Brain pericyte (primary cell): ENCODE results near the gene FOXK1.
"Not testable (repeated sequence)": the region's sequence is repeated elsewhere in the genome, so short reads cannot be mapped to it uniquely, and the experiment has no call there.

Source experiments
- DNase-seq: peaks from one replicate; pipeline ENCODE4 v3.0.0-alpha.2; 2012; ENCODE audit warnings: low read depth, low spot score

FOXK1 gene

DNA sequence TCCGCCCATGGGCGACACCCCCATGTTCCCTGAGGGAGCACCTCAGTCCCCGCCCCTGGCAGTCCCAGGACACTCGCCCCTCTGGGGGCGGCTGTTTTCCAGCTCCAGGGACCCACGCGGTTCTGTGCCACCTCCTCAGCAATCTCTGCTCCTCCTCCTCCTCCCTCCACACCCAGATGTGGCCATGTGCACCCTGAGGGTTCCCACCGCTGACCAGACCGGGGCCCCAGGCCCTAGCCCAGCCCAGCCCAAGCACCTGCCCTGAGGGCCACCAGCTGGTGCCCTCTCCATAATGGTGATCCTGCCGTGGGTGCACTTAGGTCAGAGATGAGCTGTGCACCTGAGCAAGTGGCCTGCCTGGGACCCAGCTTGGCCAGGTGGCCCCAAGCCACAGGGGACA lies 118.4 kb downstream of the FOXK1 start:
- no peak for DNase-seq

DNA sequence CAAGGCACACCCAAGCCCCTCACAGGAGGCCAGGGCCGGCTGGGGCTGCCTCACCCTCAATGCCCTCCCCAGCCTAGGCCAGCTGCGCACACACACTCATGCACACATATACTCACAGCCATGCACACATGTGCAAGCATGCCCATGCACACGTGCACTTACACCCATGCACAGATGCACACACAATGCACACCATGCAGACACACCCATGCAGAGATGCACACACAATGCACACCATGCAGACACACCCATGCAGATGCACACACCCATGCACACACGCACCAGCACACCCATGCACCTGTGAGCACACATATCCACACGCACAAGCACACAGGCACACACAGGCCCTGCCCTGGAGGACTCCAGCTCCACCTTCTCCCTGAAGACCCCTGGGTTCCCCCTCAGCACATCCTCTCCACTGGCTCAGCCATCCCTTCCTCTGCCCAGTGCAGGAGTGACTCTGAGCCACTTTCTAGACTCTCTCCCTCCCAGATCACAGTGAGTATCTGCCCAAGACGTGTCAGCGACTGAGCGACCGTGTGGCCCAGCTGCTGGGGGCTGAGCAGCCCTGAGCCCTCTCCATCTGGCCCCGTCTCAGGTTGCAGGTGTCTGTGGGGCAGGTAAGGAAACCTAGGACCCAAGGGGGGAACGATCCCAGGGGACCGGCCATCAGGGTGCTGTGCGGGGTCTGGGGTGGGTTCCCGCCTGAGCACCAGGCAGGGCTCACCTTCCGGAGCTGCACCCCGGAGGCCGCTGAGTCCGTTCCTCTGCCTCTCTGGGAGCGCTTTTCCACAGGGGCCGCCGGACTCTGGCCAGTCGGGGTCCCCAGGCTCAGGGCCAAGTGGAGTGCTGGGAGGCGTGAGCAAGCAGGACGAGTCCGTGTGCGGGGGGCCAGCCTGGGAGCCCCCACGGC lies 119.1 kb downstream of the FOXK1 start:
- no peak for DNase-seq

DNA sequence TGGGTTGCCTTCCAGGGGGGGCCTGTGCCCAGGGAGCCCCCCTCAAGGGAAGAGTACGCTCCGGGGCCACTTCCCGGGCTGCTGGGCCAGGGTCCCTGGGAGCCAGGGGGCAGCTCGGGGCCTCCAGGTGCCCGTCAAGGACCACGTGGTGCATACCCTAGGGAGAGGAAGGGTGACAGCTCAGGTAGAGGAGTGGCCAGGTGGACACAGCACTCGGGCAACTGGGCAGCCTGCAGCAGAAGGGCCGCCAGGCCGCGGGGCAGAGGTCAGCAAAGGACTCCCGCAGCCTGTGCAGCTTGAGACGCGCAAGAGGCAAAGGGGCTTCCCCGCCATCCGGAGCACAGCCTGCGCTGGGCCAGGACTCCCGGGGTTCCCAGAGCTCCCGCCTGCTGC lies 119.7 kb downstream of the FOXK1 start:
- DNase-seq, result no peak

DNA sequence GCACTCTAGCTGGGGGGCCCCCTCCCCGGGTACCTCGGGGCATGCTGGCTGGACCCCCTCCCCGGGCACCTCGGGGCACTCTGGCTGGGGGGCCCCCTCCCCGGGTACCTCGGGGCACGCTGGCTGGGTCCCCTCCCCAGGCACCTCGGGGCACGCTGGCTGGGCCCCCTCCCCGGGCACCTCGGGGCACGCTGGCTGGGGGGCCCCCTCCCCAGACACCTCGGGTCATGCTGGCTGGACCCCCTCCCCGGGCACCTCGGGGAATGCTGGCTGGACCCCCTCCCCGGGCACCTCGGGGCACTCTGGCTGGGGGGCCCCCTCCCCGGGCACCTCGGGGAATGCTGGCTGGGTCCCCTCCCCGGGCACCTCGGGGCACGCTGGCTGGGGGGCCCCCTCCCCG lies 120.5 kb downstream of the FOXK1 start:
- DNase-seq, result not testable (repeated sequence)

DNA sequence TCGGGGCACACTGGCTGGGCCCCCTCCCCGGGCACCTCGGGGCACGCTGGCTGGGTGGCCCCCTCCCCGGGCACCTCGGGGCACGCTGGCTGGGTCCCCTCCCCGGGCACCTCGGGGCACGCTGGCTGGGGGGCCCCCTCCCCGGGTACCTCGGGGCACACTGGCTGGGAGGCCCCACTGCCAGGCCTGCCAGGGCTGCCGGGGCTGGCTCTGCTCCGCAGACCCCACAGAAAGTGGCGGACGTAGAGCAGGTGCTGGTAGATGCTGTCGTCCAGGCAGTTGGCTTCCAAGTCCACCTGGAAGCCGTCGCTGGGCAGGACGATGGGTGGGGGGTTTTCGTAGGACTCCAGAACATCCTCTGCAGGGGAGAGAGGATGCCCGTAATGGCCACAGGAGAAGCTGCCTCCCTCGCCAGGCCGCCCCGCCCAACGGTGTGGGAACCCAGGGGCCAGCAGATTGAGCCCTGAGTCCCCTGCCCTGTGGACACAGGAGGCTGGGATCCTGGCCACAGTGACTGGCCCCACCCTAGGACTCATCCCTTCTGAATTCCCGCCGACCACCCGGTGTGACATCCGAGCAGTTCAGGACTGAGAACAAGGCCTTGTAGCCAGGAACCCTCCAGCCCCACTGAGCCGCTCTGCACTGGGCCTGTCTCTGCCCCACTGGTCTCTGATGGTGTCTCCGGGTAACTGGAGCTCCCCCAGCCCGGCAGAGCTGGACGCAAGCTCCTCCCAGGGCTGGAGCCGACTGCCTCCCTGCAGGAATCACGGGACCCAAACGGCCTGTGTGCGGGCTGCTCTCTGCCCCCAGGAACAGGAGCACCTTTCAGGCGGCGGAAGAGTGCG lies 121.5 kb downstream of the FOXK1 start:
- no peak for DNase-seq

DNA sequence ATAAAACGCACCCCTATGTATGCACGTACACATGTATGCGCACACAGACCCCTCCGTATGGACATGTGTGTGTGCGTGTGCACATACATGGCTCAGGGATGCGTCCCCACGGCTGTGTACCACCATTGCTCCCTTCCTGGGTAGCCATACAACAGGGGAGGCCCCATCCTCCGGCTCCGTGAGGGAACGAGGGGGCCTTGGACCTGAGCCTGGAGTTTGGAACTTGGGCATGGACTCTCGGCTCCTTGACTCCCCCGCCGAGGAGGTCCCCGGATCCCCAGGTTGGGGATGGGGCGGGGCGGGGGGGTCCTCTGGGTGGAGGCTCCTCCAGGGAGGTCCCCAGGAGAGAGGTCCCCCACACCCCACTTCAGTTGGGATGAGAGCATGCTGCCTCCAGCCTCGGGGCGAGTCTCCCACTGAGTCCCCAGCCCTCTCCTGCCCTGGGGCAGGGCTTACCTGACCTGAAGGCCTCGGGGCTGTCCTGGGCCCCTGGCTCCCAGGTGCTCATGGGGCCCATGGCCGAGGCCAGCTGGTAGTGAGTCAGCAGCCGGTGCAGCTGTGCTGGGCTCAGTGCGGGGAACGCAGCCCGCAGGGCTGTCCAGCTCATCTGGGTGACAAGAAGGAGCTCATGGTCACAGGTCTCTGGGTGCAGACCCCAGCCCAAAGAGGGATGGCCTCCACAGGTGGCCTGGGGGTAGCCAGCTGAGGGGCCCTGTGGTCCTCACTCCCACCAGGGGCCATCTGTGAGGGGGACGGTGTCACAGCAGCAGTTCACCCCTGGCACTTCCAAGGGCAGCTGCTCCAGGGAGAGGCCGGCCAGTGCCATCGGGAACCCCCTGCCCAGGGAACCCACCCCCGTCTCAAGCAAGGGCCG lies 123.3 kb downstream of the FOXK1 start:
- DNase-seq, result no peak

DNA sequence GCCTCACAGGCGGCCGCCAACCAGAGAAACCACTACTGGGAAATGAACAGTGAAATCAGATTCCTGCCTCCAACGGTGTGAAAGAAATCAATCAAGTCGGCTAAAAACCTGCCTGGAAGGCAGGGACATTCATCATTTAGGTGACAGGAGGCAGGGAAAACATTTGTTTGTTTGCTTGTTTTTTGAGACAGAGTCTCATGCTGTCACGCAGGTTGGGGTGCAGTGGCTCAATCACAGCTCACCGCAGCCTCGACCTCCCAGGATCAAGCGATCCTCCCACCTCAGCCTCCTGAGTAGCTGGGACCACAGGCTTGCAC lies 123.8 kb downstream of the FOXK1 start:
- no peak for DNase-seq

DNA sequence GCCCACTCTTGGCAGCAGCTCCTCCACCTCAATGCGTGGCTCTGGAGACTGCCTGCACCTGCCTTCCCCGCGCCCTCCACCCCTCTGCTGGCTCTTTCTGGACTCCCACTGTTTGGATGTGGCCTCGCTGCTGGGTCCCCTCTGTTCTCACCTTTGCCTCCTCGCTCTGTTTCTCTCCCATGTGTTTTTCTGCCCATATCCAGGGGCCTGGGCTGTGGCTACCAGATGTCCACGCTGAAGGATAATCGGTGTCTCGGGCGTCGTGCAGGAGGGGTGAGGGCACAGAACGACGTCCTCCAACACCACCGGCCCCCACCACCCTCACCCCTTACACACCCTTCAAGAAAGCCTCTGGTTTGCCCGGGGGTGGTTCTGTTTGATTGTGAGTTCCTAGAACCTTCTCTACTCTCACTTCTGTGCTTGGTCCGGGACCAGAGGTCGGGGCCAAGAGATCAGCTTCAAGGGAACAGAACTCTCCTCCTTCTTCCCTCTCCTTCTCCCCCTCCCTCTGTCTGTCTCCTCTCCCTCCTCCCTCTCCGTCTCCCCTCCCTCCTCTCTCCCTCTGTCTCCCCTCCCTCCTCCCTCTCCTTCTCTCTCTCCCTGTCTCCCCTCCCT lies 125.0 kb downstream of the FOXK1 start:
- DNase-seq, result no peak

DNA sequence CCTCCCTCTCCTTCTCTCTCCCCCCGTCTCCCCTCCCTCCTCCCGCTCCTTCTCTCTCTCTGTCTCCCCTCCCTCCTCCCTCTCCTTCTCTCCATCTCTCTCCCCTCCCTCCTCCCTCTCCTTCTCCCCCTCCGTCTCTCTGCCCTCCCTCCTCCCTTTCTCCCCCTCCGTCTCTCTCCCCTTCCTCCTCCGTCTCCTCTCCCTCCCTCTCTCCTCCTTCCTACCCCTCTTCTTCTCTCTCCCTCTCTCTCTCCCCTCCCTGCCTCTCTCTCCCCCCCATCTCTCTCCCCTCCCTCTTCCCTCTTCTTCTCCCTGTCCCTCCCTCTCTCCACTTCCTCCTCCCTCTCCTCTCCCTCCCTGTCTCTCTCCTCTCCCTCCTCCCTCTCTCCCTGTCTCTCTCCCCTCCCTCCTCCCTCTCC lies 125.5 kb downstream of the FOXK1 start:
- DNase-seq, result no peak

DNA sequence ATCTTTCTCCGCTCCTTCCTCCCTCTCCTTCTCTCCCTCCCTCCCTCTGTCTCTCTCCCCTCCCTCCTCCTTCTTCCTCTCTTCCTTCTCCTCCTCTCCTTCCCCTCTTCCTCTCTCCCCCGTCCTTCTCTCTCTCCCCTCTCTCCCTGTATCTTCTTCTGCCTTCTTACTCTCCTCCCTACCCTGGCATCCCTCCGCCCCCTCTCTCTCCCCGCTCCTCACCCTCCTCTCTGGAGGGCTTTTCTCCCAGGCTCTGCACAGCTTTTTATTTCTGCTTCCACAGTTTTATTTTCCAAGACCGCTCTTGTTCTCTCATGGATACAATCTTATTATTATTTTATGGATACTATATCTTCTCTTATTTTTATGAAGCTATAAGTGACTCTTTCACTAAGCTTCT lies 125.9 kb downstream of the FOXK1 start:
- no peak for DNase-seq

DNA sequence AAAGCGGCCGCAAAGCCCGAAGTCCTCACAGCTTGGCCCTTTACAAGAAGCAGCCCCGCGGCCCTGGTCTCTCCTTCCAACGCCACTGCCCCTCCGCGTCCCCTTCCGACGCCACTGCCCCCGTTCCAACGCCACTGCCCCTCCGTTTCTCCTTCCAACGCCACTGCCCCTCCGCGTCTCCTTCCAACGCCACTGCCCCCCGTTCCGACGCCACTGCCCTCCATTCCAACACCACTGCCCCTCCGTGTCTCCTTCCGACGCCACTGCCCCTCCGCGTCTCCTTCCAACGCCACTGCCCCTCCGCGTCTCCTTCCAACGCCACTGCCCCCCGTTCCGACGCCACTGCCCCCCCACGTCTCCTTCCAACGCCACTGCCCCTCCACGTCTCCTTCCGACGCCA lies 126.5 kb downstream of the FOXK1 start:
- no peak for DNase-seq

DNA sequence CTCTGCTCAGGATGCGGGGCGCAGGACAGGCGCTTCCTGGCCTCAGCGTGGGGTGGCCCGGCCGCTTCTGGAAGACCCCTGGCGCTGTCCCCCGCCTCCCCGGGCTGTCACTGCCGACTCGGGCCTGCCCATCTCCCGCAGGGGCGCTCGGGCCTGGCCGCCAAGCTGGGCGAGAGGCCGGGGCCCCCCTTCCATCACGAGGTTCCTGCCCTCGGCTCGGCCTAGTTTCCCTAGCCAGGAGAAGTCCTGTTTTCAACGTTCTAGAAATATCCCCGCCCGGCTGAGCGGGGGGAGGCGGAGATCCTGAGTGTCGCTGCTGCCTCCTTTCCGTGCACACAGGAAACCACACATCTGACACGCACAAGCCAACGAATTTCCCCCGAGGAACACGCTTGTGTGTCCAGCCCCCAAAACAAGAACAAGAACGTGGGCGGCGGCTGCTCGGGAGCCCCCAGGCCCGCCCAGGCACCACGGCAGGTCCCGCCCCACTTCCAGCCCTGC lies 127.0 kb downstream of the FOXK1 start:
- DNase-seq, result no peak

DNA sequence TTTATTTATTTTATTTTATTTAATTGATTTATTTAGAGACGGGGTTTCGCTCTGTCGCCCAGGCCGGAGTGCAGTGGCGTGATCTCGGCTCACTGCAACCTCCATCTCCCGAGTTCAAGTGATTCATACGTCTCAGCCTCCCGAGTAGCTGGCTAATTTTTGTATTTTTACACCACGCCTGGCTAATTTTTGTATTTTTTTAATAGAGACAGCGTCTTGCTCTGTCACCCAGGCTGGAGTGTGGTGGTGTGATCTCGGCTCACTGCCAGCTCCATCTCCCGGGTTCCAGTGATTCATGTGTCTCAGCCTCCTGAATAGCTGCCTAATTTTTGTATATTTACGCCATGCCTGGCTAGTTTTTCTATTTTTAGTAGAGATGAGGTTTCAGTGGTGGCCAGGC lies 127.6 kb downstream of the FOXK1 start:
- no peak for DNase-seq

DNA sequence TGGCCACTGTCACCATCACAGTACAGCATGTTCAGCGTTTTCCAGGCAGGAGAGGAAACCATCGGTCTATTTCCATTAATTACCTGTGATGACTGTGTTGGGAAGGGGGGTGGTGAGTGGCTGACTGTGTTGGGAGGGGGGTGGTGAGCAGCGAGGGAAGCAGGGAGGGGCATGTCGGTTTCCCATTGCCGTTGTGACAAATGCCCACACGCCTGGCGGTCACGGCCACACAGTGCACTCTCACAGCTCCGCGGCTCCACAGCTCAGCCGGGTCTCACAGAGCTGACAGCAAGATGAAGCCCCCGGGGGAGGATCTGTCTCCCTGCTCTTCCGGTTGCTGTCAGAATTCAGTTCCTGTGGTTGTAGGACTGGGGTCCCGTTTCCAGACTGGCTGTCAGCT lies 132.3 kb downstream of the FOXK1 start:
- no peak for DNase-seq

DNA sequence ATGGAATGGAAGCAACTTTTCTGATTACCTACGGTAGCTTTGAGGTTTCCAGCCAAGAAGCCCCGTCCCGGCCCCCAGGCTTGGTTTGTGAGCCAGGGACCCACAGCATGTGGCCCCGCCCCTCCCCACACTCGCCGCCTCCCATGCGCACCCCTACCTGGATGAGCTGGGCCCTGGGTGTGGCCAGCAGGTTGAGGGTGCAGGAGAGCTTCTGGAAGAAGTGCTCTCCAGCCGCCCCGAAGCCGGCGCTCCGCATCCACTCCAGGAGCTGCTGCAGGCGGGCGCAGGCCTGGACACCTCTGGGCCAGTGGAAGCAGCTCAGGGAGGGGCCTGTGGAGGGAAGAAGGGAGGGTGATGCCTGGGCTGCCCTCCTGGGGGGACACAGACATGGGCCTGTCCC lies 133.0 kb downstream of the FOXK1 start:
- no peak for DNase-seq

DNA sequence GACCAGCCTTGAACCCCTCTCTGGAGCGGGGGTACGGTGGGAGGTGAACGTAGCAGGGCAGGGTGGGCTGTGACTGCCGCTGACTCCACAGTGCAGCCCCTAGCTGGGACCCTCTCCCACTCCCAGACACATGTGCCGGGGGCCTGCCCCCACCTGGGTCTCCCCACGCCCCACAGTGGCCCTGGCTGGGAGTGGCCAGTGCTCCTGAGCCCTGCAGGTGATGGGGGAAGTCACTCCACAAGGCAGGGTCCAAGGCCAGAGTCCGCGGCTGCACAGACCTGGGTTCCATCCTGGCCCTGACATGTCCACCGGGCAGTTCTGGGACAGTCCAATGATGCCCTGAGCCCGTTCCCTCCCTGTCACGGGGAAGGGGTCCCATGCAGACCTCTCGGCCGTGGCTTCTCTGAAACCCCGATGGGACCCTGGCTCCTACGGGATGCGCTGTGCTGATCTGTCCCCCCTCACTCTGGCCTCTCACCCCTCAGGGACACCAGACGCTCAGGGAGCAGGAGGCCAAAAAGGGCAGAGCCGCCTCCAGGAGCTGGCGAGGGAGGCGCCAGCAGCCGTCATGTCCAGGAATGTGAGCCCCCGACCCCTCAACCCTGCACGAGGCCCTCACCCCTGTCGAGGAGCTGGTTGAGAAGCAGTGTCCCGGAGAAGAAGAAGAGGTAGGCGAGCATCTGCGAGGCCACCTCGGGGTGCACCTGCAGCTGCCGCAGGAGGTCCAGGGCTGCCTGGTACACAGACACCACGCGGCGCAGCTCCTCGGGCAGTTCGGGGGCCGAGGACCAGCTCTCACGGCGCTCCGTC lies 133.7 kb downstream of the FOXK1 start:
- no peak for DNase-seq

DNA sequence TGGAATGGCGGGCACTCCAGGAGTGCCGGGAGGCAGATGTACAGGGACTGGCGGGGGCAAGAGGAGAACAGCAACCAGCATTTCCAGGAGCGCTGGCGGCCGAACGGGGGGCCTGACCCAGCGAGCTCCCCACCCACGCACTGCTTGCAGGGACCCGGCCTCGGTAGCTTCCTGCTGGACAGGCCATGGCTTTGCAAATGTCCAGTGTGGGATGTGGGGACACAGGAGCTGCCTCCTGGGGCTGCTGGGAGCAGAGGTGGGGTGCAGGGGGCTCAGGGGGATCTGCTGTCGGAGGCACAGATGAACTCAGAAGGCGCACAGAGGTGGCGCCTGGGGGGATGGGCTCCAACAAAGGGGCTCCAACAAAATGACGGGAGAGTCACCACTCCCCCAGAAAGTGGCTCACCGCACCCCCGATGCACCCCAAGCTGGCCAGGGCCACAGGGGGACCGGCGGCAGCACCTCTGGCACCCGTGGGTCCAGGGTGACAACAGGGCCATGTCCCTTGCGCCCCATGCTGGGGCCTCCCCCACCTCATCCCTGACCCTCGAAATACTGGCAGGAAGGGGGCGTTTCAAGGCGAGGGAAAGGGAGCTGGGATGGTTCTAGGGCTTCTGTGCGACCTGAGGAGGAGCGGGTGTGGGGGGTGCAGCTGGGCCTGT lies 134.5 kb downstream of the FOXK1 start:
- no peak for DNase-seq

DNA sequence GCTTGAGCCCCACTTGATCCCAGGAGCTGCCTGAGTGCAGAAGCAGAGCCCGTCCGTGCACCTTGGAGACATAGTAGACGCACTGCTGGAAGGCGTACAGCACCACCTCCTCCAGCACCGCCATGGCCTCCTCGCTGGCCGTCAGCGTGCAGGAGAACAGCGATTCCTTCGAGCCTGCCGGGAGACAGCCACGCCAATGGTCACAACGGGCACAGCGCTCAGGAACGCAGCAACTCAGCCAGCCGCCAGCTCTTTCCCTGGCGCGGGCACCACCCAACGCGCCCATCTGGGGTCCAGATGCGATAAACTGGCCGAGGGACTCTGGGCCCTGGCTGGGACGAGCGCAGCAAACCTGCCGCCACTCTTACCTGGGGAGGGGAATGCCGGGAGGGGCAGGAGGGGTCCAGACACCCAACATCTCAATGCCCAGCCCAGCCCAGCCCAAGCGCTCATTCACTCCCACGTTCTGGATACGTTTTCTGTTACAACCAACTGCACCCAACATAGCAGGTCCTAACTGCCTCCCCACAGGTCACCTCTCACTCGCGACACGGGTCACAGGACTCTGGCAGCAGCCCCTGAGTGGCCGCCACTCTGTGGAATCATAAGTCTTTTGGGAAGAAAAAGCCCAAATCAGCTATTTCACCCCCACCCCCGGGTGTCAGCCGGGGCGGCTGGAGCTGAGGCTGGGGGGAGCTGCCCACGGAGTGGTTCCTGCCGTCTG lies 135.2 kb downstream of the FOXK1 start:
- no peak for DNase-seq
